GM19193 (cell line): ENCODE data around the gene HYAL1.

Experiments
- POLR2A ChIP-seq: IDR thresholded peaks from 4 replicates; pipeline ENCODE4 v1.6.1; 2011; ENCODE audit not compliant: insufficient read depth, insufficient read length; ENCODE audit errors: extremely low read depth

Gene HYAL1

DNA sequence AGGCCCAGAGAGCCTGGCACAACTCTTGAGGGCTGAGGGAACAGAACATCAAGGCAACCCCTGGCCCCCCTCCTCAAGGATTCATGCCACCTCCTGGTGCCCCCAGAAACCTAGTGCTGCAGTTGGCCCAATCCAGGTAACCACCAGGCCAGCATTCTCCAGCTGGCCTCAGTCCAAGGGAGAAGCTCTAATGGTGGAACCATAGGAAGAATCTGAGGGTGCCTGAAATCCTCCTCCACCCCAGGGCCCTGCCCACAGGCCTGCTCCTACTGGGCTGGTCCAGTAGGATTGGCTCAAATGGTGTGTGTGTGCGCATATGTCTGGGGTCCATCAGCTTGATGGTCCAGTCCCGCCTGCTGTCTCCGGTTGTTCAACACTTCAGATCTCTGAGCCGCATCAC is 11.4 kb upstream of the HYAL1 start:
- no peak for TF ChIP-seq POLR2A

GRCh38 chr3:50314342-50314741 is 11.0 kb upstream of the HYAL1 start:
- no peak for TF ChIP-seq POLR2A

DNA sequence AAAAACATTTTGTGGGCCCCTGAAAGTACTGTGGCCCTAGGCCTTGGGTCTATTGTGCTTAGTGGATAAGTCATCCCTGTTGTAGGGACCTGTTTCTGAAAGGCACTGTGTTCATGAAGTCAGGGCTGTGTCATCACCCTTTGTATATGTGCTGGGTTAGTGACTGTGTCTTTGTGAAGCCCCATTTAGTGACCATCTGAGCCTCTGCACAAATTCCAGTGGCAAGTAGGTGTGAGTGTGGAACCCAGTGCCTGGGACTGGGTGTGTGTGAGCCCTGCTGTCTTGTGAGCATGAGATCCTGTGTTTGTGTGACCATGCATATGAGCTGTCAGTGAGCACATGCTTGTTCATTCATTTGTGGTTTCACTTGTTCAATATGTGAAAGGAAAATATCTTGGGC is 1.2 kb upstream of the HYAL1 start:
- TF ChIP-seq POLR2A, result no peak

DNA sequence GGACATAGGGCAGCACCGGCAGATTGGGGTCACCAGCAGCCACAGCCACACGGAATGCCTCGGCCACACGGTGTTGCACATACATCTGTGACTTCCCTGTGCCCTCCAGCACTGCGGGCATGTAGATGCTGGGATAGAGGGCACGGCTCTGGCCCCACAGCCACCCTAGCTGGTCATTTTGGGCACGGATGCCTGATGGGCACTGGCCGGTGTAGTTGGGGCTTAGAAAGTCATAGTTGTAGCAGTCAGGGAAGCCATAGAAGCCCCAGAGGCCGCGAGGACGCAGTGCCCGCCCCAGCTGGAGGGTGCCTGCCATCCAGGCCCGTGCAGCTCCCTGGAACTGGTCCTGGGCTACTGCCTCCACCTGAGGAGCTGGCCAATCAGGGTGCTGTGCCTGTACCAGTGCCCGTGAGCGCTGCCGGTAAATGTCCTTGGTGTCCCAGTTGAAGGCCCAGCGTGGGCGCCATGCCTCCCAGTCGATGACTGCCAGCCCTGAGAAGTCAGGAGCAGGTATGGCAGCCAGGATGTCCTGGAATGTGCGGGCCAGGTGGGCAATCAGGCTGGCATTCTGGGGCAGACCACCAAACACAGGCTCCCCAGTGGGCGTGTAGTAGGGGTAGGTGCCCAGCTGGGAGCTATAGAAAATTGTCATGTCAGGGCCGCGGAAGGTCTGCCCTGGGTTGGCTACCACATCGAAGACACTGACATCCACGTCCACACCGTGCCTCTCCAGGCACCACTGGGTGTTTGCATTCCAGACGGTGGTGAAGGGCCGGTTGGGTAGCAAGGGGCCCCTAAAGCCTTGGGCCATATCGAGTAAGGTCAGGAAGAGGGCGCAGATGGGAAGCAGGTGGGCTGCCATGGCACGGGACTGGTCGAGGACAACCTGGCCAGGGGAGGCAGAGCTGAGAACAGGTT is 1.0 kb downstream of the HYAL1 start:
- TF ChIP-seq POLR2A, result no peak

DNA sequence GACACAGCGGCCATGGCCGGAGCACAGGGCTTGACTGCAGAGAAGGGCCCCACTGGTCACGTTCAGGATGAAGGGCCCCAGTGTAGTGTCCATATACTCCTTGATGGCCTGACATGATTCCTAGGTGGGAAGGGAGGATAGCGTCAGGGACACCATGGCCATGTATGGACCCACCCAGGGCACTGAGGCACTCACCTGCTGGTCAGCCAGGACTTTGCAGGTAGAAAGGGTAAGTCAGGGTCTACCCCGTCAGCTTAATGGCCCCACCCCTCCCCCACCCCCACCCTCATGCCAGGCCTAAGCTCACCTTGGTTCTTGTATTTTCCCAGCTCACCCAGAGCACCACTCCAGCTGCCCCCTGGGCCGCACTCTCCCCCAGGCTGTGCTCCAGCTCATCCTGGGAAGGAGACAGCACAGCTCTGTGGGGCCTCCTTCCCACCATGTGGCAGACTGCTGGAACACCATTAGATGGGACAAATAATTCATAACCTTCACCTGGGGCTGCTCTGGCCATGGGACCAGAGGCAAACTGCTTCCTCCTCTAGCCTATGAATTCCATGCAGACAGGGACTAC is 2.6 kb downstream of the HYAL1 start:
- no peak for TF ChIP-seq POLR2A

DNA sequence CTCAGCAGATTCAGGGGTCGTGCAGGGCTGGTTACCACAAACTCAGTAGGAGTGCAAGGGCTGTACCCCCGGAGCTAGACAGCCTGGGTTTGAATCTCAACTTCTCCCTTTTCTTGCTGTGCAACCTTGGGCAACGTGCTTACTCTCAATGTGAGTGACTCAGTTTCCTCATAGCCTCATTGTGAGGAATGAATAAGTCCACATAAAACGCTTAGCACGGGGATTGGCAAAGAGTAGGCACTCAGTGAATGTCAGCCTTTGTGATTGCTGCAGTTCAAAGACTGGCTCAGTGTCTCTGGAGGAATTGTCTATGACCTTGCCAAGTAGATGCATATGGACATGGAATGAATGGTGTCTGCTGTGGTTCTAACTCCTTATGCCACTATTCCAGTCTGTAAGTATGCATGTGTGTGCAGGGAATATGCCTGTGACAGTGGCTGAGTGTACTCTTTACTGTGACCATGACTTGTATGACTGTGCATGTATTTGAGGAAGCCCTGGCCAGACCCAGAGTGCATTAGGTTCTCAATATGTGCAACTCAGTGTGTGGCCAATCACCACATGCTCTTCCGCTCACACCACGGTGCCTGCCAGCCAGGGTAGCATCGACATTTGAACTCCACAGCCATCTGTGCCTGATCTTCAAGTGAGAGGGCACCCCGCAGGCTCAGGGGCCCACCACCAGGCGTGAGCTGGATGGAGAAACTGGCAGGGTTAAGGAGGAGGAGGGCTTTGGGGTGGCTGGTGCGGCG is 3.3 kb downstream of the HYAL1 start:
- no peak for TF ChIP-seq POLR2A

GRCh38 chr3:50299638-50299928 is 3.8 kb downstream of the HYAL1 start:
- TF ChIP-seq POLR2A, result no peak

DNA sequence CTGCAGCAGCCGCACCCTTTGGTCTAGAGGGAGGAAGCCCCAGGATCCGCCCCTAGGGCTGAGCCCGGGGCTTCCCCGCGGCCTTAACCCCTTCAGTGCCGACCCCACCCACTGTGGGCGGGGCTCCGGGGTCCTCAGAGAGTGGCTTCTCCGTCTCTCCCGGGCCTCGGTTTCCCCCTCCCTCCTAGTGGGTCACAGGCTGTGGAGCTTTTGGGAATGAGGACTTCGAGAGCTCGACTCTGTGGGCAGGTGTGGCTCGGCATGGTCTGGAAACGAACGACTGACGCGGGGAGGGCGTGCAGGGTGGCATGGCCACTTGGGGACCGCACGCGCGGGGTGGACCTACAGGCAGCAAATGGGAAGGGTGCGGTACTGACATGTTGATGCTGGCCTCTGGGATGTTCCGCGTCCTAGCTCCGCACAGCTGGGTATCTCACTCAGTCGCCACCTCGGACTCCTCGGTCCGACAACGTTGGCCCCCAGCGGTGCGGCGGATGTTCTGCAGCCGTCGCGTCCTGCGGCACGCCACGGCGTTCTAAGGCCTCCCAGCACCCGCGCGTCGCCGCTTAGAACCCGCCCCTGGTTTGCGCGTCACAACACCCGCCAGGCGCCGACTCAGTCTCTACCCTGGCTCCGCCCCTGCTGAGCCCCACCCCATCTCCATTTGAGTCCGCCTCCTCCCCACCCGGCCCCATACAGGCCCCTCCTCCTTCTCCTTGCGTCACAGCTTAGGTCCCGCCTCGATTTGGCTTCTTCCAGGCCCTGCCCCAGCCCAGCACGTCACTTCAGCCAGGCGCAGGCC is 4.3 kb downstream of the HYAL1 start, which contains the start of the genes HYAL3 and NAA80:
Gene HYAL3 (minus strand): TSS at position 570 of the 802 bp plus-strand sequence. CDS start 3,803 bp downstream, outside the sequence.
Gene NAA80 (minus strand): TSS at position 570 of the 802 bp plus-strand sequence. CDS start 1,942 bp downstream, outside the sequence.
- TF ChIP-seq POLR2A, result peak; percentile 92

- TF ChIP-seq POLR2A, result no peak
These were observed 5.3 kb downstream of the HYAL1 start for GRCh38 chr3:50297896-50298725.

GRCh38 chr3:50297384-50297775 is 6.0 kb downstream of the HYAL1 start:
- TF ChIP-seq POLR2A, result no peak

- no peak for TF ChIP-seq POLR2A
These were observed 6.5 kb downstream of the HYAL1 start for GRCh38 chr3:50296721-50297383.

DNA sequence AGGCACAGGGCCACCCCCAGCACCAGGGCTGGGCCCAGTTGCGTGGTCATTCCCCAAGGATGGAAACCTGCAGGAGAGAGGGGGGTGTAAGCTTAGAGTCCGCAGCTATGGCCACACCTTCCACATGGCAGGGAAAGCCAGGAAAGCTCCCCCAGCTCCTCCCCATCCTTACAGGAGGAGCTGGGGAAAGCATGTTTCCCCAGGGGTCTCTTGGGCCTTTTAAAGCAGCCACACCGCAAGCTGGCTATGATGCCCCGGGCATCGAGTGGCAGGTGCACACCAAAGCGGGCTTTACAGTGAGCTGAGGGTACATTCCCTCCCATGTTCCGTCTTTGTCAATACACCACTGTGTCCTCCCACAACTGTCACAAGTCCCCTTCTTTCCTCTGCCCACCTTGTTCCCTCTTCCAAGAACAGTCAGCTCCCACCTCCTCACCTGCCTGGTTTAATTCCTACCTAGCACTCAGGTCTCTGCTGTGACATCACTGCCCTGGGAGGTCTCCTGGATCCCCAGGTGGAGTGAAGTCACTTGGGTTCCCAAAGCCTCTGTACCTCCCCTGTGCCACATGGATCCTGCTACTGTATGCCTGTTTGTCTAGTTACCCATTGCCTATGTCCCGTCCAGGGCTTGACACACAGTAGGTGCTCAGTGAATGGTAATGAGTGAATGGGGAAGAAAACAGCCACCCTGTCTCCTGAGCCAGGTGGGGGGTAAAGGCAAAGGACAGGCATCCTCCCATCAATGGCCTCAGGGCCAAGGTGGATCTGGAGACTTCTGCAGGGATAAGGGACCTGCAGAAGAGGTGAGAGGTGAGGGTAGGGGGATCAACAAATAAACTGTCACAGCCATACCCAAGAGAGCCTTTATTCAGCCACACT is 7.6 kb downstream of the HYAL1 start:
- TF ChIP-seq POLR2A, result no peak

DNA sequence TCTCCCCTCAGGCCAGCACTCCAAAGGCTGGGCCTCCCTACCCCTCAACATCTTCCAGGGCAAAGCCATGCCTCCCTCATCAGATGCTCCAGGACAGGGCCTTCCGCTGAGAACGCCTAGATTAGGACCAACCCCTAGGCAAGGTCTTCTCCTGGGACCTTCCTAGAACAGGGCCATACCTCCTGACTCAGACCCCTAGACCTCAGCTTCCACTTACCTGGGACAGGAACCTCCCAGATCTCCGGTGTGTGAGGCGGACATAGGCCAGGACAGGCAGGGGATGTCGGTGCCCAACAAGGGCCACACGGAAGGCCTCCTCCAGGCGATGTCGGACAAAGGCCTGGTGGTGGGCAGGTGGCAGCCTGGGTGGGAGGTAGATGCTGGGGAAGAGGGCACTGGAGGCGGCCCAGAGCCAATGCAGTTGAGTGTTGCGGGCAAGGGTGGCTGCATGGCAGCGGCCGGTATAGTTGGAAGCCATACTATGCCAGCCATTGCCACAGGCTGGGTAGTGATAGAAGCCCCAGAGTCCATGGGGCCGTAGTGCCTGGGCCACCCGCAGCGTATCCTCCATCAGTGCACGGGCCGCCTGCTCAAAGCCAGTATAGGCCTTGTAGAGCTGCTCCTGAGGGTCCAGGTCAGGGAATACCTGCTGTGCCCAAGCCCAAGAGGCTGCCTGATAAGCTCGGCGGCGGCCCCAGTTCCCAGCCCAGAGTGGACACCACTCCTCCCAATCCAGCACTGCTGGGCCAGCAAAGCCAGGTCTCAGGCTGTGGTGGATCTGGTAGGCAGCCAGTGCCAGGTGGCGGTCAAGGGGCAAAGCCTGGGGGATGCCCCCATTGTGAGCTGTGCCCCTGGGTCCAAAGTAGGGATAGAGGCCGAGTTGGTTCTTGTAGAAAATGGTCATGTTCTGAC is 8.6 kb downstream of the HYAL1 start:
- TF ChIP-seq POLR2A, result no peak
